Measurements from ENCODE around the gene MYO3B.
"Not testable (repeated sequence)": the region's sequence is repeated elsewhere in the genome, so short reads cannot be mapped to it uniquely, and the experiment has no call there.

Gene MYO3B

DNA sequence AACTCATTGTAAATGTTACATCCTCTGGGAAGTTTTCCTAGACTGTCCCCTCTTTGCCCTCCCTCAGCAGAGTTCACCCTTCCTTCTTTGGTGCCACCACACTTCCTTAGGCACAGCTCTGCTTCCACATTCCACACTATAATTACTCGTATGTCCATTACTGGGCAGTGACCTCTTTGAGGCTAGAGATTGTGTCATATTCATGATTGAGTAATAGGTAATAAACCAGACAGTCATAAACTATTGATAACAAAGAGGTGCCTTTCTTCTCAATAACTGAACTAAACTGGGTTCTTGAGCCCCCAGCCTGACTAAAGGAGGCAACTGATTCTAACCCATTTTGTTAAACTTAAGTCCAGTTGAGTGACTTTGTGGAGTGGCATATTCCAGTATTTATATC, 28.3 kb downstream of the MYO3B start:
- no peak overlapping the region for H3K4me3 ChIP-seq (ENCODE audit: low read length)
- TF ChIP-seq CTCF (conservative IDR thresholded peaks at IDR 0.05; ENCODE audit: low read depth, low read length), result no peak
- no peak for DNase-seq (ENCODE audit: low read depth)

DNA sequence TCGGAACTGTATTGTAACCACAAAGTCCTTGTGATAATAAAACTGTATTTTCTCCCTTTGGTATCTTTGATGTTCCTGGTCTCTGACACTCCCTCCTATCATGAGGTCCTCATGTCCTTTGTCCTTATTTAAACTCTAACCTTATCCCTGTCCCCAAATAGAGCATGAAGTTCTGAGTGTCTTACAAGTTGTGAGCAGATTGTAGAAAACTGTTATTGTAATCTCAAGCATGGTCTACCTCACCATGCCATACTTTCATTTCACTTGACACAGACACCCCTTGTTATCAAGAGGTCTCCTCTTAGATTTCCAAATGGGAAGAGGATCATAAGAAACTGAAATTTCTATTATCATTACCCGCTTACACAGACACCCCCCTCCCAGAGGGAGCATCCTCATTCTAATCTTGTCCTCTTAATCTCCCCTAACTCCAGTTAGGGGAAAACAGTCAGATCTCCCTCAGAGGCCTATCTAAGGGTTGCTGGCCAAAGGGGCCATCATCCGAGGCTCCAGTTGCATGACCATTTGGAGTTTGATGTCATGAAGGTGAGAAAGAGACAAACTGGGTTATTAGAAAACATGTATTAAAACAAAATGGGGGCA, 29.0 kb downstream of the MYO3B start:
- no peak for DNase-seq (ENCODE audit: low read depth)
- TF ChIP-seq CTCF (conservative IDR thresholded peaks at IDR 0.05; ENCODE audit: low read depth, low read length), result no peak
- H3K4me3 ChIP-seq (ENCODE audit: low read length), result no peak overlapping the region

DNA sequence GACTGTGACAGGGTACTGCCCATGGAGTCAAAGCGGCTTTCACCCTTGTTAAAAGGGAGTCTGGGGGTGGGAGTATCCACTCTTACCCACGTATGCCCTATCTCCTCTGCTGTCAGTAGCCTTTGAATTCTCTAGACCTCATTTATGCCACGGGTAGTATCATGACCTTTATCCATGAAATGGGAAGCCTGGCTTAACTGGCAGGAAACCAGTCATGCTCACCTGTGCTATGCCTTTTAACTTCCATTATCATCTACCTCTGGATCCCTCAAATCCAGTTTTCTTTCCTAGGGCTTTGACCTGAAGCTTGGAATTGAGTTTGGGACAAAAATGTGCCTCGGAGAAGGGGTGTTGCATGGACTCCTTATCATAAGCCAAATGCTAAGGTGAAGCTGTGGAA, 30.0 kb downstream of the MYO3B start:
- DNase-seq (ENCODE audit: low read depth), result no peak
- TF ChIP-seq CTCF (conservative IDR thresholded peaks at IDR 0.05; ENCODE audit: low read depth, low read length), result no peak
- H3K4me3 ChIP-seq (ENCODE audit: low read length), result no peak overlapping the region

GRCh38 chr2:170208967-170209366, 31.0 kb downstream of the MYO3B start:
- no peak overlapping the region for H3K4me3 ChIP-seq (ENCODE audit: low read length)
- no peak for TF ChIP-seq CTCF (conservative IDR thresholded peaks at IDR 0.05; ENCODE audit: low read depth, low read length)
- no peak for DNase-seq (ENCODE audit: low read depth)

DNA sequence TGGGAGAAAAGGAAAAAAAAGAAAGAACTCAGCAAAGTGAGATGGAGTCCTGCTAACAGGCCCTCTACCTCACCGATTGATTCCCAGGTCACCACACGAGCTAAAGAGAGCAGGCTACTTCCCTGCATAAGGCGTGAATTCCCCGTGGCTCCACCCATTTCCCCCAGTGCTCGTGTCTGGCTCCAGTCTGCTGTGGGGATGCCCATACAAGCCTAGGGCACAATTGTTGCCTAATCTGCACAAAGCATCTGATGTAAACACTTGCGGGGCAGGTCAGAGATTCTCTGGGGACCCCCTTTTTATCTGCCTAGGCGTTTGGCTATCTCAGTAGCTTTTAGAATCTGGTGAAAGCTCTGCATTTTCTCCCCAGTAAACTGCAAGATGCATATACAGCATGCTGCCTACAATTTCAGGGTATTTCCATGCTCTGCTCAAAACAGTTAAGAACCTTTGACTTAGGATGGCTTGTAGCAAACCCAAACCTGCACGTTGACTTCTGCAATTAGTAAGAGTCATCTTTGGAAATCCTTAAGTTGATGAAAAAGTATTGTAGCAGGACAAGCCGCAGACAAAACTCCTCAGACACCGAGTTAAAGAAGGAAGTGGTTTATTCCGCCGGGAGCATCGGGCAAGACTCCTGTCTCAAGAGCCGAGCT, 34.8 kb downstream of the MYO3B start:
- H3K4me3 ChIP-seq (ENCODE audit: low read length), result no peak overlapping the region
- no peak for DNase-seq (ENCODE audit: low read depth)
- no peak for TF ChIP-seq CTCF (conservative IDR thresholded peaks at IDR 0.05; ENCODE audit: low read depth, low read length)

DNA sequence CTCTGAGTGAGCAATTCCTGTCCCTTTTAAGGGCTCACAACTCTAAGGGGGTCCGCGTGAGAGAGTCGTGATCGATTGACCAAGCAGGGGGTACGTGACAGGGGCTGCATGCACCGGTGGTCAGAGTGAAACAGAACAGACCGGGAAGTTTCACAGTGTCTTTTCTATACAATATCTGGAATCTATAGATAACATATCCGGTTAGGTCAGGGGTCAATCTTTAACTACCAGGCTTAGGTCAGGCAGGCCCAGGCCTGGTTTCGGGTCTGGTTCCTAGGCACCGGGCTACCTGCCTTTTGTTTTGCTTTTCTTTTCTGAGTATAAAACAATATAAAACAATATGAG, 35.3 kb downstream of the MYO3B start:
- not testable (repeated sequence) for H3K4me3 ChIP-seq (ENCODE audit: low read length); DNase-seq (ENCODE audit: low read depth)

- no peak for DNase-seq (ENCODE audit: low read depth)
- TF ChIP-seq CTCF (conservative IDR thresholded peaks at IDR 0.05; ENCODE audit: low read depth, low read length), result no peak
Observed at GRCh38 chr2:170213651-170214050, 35.7 kb downstream of the MYO3B start.

More at GRCh38 chr2:170213651-170214050, 35.7 kb downstream of the MYO3B start:
- no peak overlapping the region for H3K4me3 ChIP-seq (ENCODE audit: low read length)

Data from retinal pigment epithelial cell (primary cell).